K562 (cell line): ENCODE measurements around the gene PAGE1. TPM values are rescaled to one million over a fixed set of nuclear protein-coding genes. Genes with fewer than 3 reads are reported as not detected.

Experiments
- ADNP ChIP-seq: fragments of 200-800 bp; sonication (Bioruptor generic); IDR thresholded peaks from 2 replicates; pipeline ENCODE4 v1.6.1; 2016; ENCODE audit warnings: missing genetic modification characterization, missing compliant biosample characterization
- AFF4 ChIP-seq: sonication (generic); formaldehyde crosslinking; IDR thresholded peaks from 2 replicates; pipeline ENCODE4 v1.8.0; 2023; ENCODE audit warnings: mild to moderate bottlenecking, missing genetic modification reagents
- BRD9 ChIP-seq: fragments of 450-650 bp; IDR thresholded peaks from 2 replicates; pipeline ENCODE4 v1.6.1; 2018; ENCODE audit warnings: low read depth; ENCODE audit not compliant: partially characterized antibody
- CSDE1 ChIP-seq, 2 experiments: fragments of 450-650 bp; IDR thresholded peaks; 2 replicates each; pipeline ENCODE4 v1.6.1; 2016; ENCODE audit warnings: mild to moderate bottlenecking in 1 of 2
- EHMT2 ChIP-seq: fragments of 450-650 bp; IDR thresholded peaks from 2 replicates; pipeline ENCODE4 v1.6.1; 2018; ENCODE audit warnings: antibody characterized with exemption
- ESRRB ChIP-seq: fragments of 250-450 bp; sonication (Bioruptor Pico); IDR thresholded peaks from 2 replicates; pipeline ENCODE4 v1.5.0; 2020; ENCODE audit warnings: mild to moderate bottlenecking, moderate library complexity, borderline replicate concordance
- NFIC ChIP-seq: fragments of 450-650 bp; IDR thresholded peaks from 2 replicates; pipeline ENCODE4 v1.6.1; 2017; ENCODE audit warnings: mild to moderate bottlenecking, inconsistent platforms
- ZNF121 ChIP-seq: sonication (generic); formaldehyde crosslinking; conservative IDR thresholded peaks from 2 replicates; pipeline ENCODE4 v1.8.0; 2022; ENCODE audit warnings: missing genetic modification reagents
- ZNF282 ChIP-seq: sonication (generic); formaldehyde crosslinking; IDR thresholded peaks from 2 replicates; pipeline ENCODE4 v1.8.1; 2023; ENCODE audit warnings: missing genetic modification reagents
- polyA plus RNA-seq, 8 experiments: library from polyadenylated mRNA; depleted of rRNA in 4 of 8; stranded (reverse) in 5 of 8; unstranded in 3 of 8; fragments of >200 nt; fragmentation: Nextera tagmentation in 2 of 8; fragmentation: Illumina TruSeq in 1 of 8; extraction: Ambion mirVana in 2 of 8; extraction: Trizol in 1 of 8; gene quantifications; 2 replicates each; pipeline versions ENCODE4 v1.2.1 to v1.2.3, GENCODE V29; 2011 to 2014; ENCODE audit warnings: inconsistent platforms in 1 of 8, missing spikeins in 1 of 8
- total RNA-seq, 7 experiments: library from RNA; depleted of rRNA in 6 of 7; stranded (reverse); fragments of >200 nt in 6 of 7; fragmentation: Illumina TruSeq in 2 of 7; extraction: Trizol in 2 of 7; gene quantifications; 2 replicates each; pipeline versions ENCODE4 v1.2.1 to v1.2.3, GENCODE V29; 2011 to 2021; ENCODE audit warnings: low replicate concordance in 1 of 7
- TF ChIP-seq, protein P1 (sequence below): conservative IDR thresholded peaks from 2 replicates; pipeline ENCODE4 v1.6.1; 2011; ENCODE audit warnings: low read depth, mild to moderate bottlenecking, low read length; ENCODE audit not compliant: control insufficient read depth
- TF ChIP-seq, protein P2 (sequence below): fragments of 450-650 bp; formaldehyde crosslinking; conservative IDR thresholded peaks from 2 replicates; pipeline ENCODE4 v1.4.0; 2022; ENCODE audit warnings: mild to moderate bottlenecking, missing genetic modification characterization

The PAGE1 gene
- total and polyA plus RNA-seq, 9 of the 15 experiments (the other 6 are each of a cell fraction or from before 2014, with no cell fraction given) = 43.5 to 520 (median 123) TPM

GRCh38 chrX:49673394-49673793 lies 22.4 kb downstream of the PAGE1 start (continued):
- no peak for TF ChIP-seq AFF4 (CRISPR knock-in tag)
- TF ChIP-seq CSDE1 (IDR thresholded peaks at IDR 0.05) = no peak
- 0 out of 2 replicates have a peak, but pooled peaks have one; percentile 27 for TF ChIP-seq NFIC
- TF ChIP-seq, protein P1, sequence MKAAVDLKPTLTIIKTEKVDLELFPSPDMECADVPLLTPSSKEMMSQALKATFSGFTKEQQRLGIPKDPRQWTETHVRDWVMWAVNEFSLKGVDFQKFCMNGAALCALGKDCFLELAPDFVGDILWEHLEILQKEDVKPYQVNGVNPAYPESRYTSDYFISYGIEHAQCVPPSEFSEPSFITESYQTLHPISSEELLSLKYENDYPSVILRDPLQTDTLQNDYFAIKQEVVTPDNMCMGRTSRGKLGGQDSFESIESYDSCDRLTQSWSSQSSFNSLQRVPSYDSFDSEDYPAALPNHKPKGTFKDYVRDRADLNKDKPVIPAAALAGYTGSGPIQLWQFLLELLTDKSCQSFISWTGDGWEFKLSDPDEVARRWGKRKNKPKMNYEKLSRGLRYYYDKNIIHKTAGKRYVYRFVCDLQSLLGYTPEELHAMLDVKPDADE = no peak
- TF ChIP-seq ADNP = peak; percentile 63; the same call in 1 of the 2 replicates
- no peak for TF ChIP-seq ZNF121 (CRISPR knock-in tag)
- TF ChIP-seq ESRRB (CRISPR knock-in tag) = no peak
- no peak for TF ChIP-seq BRD9
- TF ChIP-seq, protein P2, sequence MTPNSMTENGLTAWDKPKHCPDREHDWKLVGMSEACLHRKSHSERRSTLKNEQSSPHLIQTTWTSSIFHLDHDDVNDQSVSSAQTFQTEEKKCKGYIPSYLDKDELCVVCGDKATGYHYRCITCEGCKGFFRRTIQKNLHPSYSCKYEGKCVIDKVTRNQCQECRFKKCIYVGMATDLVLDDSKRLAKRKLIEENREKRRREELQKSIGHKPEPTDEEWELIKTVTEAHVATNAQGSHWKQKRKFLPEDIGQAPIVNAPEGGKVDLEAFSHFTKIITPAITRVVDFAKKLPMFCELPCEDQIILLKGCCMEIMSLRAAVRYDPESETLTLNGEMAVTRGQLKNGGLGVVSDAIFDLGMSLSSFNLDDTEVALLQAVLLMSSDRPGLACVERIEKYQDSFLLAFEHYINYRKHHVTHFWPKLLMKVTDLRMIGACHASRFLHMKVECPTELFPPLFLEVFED = no peak
- no peak for TF ChIP-seq EHMT2
- TF ChIP-seq ZNF282 (CRISPR knock-in tag) = no peak
